NT2/D1 (cell line): ENCODE results near the gene SCN7A.

Experiments used
- YY1 ChIP-seq: IDR thresholded peaks from 2 replicates; pipeline ENCODE4 v1.6.1; 2011; ENCODE audit not compliant: insufficient read length, insufficient read depth
- ZNF274 ChIP-seq: IDR thresholded peaks from 2 replicates; pipeline ENCODE4 v1.6.1; 2011; ENCODE audit warnings: mild to moderate bottlenecking, low read depth, low read length

DNA sequence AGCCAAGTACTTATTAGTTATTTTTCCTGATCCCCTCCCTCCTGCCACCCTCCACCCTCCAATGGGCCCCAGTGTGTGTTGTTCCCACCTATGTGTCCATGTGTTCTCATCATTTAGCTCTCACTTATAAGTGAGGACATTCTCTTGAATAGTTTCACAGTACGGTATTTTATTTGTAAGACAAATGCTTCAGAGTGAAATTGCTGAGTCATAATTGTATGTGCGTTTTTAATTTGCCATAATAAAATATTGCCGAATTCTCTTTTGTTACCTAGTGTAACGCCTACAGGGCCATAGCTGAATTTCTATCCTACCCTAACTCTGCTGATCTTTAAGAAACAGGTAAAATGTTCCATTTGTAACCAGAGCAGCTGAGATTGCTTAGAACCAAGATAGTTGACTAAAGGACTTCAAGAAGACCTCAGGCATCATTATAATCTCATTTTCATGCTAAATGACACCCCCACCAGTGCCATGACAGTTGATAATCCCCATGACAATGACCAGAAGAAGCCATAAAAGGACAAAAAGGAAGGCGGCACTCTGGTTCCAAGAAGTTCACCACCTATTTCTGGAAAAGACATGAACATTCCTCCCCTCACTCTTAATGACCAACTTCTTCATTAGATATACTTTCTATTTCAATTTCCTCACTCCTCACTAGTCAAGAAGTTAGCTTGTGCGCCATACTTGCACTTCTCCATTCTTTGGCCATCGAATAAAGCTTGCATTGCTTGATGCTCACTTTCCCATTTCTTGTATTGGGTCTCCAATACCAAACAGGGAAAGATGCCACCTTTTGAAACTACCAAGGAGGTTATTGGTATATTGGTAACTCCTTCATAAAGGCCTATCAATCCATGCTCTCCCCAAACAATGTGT lies 136.7 kb downstream of the SCN7A start:
- TF ChIP-seq ZNF274 (no peak), YY1 (no peak)
